ENCODE measurements around the gene ARHGAP10.
"Not testable (repeated sequence)": the region's sequence is repeated elsewhere in the genome, so short reads cannot be mapped to it uniquely, and the experiment has no call there.

Gene ARHGAP10

GRCh38 chr4:147847751-147848590, 116.1 kb downstream of the ARHGAP10 start:
- DNase-seq (ENCODE audit: low spot score), result no peak

GRCh38 chr4:147848634-147849033, 116.7 kb downstream of the ARHGAP10 start:
- no peak for DNase-seq (ENCODE audit: low spot score)

- no peak for DNase-seq (ENCODE audit: low spot score)
Measured at GRCh38 chr4:147851135-147851534, 119.2 kb downstream of the ARHGAP10 start.

GRCh38 chr4:147853706-147854105, 121.8 kb downstream of the ARHGAP10 start:
- DNase-seq (ENCODE audit: low spot score), result no peak

- no peak for DNase-seq (ENCODE audit: low spot score)
Measured at GRCh38 chr4:147854154-147854553, 122.3 kb downstream of the ARHGAP10 start.

GRCh38 chr4:147855571-147856009, 123.7 kb downstream of the ARHGAP10 start:
- no peak for DNase-seq (ENCODE audit: low spot score)

GRCh38 chr4:147860960-147861359, 129.1 kb downstream of the ARHGAP10 start:
- no peak for DNase-seq (ENCODE audit: low spot score)

- no peak for DNase-seq (ENCODE audit: low spot score)
Measured at GRCh38 chr4:147862043-147862692, 130.3 kb downstream of the ARHGAP10 start.

- DNase-seq (ENCODE audit: low spot score), result no peak
Measured at GRCh38 chr4:147863111-147863747, 131.3 kb downstream of the ARHGAP10 start.

- no peak for DNase-seq (ENCODE audit: low spot score)
Measured at GRCh38 chr4:147863808-147864472, 132.1 kb downstream of the ARHGAP10 start.

- no peak for DNase-seq (ENCODE audit: low spot score)
Measured at GRCh38 chr4:147864607-147865006, 132.7 kb downstream of the ARHGAP10 start.

GRCh38 chr4:147865926-147866325, 134.0 kb downstream of the ARHGAP10 start:
- no peak for DNase-seq (ENCODE audit: low spot score)

- DNase-seq (ENCODE audit: low spot score), result peak; percentile 63
Measured at GRCh38 chr4:147866532-147867271, 134.8 kb downstream of the ARHGAP10 start.

- no peak for DNase-seq (ENCODE audit: low spot score)
Measured at GRCh38 chr4:147874109-147874508, 142.2 kb downstream of the ARHGAP10 start.

GRCh38 chr4:147877308-147877771, 145.5 kb downstream of the ARHGAP10 start:
- DNase-seq (ENCODE audit: low spot score), result no peak

- DNase-seq (ENCODE audit: low spot score), result no peak
Measured at GRCh38 chr4:147879676-147880075, 147.8 kb downstream of the ARHGAP10 start.

- no peak for DNase-seq (ENCODE audit: low spot score)
Measured at GRCh38 chr4:147880511-147880910, 148.6 kb downstream of the ARHGAP10 start.

GRCh38 chr4:147884536-147884935, 152.6 kb downstream of the ARHGAP10 start:
- no peak for DNase-seq (ENCODE audit: low spot score)

- not testable (repeated sequence) for DNase-seq (ENCODE audit: low spot score)
Measured at GRCh38 chr4:147885216-147885615, 153.3 kb downstream of the ARHGAP10 start.

- DNase-seq (ENCODE audit: low spot score), result no peak
Measured at GRCh38 chr4:147891476-147892115, 159.7 kb downstream of the ARHGAP10 start.

- no peak for DNase-seq (ENCODE audit: low spot score)
Measured at GRCh38 chr4:147899512-147899911, 167.6 kb downstream of the ARHGAP10 start.

Data from HuH-7 (cell line).